NCI-H2171 (cell line): ENCODE data around the gene PRKACG.

Source experiments
- DNase-seq: peaks from one replicate; lab custom pipeline; 2025; lab: John Stamatoyannopoulos, UW

PRKACG gene

DNA sequence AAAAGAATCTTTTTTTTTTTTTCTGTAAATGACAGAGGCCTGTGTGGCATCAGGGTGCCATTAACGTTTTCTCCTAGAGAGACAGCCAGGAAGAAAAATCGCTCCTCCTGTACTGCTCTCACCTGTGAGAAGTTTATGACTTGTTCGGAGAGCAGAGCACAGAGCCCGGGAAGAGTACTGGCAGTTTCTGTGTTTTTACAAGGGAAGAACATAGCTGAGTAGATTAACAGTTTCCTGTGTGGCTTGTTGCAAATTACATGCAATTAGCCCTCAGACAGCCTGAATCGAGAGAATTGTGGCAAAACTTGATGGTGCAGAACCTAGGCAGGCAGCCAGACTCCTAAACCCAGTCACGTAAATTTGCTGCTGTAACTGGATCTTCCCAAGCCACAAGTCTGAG lies 32.1 kb downstream of the PRKACG start:
- no peak for DNase-seq

DNA sequence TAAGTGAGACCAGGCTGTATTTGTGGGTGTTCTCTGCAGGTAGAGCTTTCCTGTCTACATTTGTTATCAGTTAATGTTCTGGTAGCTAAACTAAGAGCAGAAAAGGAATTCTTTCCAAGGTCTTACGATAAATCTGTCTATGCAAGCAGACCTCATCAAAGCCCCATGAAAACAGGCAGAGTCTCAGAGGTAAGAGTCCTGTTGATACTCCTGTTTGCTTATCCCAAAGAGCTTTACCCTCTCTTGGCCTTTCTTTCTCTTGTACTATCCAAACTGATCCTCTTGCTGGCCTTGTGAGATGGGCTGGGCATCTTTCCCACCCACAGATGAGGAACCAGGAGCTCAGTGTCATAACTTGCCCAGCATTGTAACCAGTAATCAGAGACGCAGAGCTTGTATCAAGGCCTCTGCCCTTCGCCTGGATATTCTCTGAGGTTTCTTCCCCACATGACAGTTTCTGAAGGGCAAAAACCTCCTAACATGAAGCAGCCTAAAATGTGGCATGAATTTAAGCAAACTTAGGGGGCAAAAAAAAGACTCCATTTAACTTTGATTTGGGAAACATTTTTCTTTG lies 33.5 kb downstream of the PRKACG start:
- DNase-seq: no peak

DNA sequence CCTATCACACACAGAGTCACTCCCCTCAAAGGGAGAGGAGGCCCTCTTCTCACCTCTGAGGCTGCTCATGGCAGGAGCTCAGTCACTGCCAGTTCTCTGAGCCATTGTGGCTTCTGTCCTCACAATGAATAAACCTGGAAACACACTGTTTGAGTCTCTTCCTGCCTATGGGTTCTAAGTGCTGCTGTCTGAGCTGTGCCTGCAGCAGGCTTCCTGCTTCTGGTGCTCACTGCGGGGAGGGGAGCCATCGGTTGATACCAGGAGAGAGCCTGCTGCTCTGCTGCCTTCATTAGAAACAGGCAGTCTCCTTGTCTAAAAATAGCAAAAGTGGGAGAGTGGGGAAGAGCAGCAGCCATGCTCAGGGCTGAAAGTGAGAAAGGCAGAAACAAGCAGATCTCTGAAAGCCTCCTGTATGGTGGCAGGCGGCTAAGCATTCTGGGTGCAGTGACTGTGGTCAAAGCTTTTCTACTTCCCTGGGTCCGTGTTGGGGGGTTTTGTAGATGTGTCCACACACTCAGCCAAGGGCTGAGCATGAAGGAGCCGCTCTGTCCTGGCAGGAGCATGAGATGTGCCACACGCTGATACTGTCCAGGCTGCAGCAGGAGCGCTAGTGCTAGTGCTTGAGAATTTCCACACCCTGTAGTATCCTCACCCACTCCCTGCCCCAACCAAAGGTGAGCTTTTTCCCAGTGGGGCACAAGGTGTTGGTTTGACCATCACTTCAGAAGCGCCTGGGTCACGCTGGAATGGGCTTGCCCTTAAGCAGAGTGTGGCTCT lies 34.2 kb downstream of the PRKACG start:
- no peak for DNase-seq

DNA sequence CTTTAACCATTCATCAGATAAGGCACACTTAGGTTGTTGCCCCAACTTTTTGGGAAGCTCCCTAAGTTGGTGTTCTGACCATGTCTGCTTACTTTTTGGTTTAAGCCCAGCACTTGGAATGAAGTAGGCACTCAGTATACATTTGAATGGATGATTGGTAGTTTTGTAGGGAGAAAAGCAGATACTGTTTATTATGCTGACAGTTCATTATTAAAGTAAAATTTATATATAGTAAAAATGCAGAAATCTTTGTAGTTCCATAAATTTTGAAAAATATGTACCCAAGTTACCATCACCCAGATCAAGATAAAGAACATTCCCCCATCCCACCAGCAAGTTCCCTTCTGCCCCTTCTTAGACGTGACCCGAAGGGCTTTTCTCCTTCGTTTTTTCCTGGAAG lies 35.4 kb downstream of the PRKACG start:
- no peak for DNase-seq

DNA sequence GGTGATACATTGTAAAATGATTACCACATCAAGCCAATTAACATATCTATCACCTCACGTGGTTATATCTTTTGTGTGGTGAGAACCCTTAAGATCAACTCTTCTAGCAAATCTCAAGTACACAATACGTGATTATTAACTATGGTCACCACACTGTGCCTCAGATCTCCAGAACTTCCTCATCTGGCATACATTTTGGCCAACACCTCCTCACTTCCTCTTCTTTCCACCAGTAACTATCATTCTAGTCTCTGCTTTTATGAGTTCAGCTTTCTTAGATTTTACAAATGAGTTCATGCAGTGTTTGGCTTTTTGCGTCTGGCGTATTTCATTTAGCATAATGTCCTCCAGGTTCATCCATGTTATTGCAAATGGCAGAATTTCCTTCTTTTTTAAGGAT lies 35.8 kb downstream of the PRKACG start:
- no peak for DNase-seq

DNA sequence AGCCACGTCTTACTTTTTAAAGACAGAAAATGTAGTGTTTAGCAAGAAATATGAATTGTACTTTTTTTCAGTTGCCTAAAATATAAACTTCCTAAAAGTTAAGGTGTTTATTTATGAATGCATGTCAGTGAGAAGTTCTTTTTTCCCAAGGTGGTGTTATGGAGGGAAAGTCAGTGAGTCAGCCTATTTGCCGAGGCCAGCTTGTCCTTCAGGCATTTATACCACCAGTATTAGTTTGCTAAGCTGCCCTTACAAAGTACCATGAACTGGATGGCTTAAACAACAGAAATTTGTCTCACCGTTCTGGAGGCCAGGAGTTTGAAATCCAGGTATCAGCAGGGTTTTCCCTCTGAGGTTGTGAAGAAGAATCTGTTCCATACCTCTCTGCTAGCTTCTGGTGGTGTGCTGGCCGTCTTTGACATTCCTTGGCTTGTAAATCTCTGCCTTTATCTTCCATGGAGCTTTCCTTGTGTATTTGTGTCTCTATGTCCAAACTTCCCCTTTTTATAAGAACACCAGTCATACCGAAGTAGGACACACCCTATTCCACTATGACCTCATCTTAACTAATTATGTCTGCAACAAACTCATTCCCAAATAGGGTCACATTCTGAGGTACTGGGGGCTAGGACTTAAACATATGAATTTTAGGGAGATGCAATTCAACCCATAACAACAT lies 38.4 kb downstream of the PRKACG start:
- DNase-seq: no peak

DNA sequence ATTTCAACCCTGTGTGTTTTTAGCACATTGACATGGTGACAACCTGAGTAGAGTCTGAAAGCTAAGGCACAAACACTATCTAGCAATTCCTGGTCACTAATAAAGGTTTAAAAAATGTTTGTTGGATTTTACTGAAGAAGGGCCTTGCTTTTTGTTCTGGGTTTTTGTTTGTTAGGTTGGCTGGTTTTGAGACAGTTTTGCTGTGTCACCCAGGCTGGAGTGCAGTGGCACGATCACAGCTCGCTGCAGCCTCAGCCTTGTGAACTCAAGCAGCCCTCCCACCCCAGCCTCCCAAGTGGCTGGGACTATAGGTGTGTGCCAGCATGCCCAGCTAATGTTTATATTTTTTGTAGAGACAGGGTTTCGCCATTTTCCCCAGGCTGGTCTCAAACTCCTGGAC lies 39.0 kb downstream of the PRKACG start:
- DNase-seq: no peak

DNA sequence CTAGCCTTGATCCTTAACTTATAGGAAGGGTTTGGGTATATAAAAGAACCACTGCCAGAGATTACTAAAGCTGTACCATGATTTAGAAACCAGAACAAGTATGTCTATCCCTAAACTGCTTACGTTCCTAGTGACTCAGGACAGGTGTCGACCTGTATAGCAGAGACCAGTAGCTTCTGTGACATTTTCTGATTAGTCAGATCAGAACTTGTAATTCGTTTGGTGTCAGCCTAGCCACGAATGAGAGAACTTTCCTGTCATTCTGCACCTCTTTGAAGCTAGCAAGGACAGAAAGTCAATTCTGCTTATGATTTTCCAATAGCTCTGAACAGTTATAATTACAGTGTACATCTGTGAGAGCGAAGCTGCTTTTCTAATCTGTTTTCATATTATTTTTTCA lies 39.5 kb downstream of the PRKACG start:
- DNase-seq: no peak

DNA sequence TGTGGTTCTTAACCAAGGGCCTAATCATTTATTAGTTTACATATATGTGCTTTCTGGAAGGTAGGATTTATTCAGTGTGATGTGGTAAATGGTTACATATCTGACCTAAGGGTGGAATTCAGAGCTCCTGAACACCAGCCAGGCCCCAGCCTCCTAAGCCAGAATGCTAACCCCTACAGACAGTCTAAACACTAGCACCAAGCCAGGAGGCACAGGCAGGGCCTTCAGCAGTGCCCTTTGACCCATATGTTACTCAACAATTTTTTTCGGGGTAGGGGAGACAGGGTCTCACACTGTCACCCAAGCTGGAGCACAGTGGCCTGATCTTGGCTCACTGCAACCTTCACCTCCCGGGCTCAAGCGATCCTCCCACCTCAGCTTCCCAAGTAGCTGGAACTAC lies 40.3 kb downstream of the PRKACG start:
- no peak for DNase-seq

DNA sequence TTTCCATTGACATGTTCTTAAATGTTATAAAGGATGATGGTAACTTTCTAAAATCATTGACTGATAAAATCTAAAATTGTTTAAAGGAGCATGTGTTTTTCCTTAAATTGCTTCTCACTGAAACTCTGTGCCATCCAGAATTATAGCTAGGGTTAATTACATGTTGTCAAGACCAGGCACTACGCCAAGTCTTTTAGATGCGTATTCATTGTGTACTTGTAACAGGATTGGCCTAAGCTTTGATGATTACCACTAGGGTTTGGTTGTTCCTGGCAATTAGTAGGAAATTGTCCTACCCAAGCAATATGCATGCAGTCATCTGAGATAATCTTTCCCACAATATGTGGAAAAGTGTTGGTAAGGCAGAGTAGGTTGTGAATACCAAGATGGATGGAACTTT lies 43.8 kb downstream of the PRKACG start:
- no peak for DNase-seq

DNA sequence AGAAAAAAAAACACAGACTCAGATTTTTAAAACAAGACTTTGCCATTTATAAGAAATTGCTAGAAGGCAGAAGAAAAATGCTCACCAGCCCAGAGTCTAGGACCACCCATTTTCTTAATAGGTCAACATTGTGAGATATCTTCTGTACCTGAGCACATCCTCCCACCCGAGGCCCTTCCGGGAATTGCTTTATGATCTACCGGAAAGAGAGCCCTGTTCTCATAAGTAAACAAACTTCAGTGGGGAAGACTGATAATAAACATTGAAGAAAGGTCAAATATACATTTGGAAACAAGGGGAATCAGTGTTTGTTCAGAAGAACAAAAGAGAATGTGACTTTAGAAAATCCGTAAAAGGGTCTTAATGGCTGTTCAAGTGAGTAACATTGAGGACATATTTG lies 44.4 kb downstream of the PRKACG start:
- DNase-seq: no peak

DNA sequence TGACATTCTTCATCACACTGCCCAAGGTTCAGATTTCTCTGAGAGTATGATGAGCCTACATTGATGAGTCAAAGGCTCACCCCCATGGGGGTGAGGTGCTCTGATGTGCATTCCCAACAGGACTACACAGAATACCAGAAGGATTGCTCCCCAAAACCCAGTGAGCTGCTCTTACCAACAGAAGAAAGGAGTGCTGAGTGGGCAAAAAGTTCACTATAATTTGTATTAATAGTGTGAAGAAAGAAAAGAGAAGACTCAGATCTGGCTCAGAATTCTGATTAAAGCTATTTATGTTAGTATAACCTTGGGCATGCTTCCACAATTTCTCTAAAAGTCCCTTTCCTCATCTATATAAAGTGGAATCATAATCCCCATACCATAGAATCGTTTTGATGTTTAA lies 46.1 kb downstream of the PRKACG start:
- no peak for DNase-seq

DNA sequence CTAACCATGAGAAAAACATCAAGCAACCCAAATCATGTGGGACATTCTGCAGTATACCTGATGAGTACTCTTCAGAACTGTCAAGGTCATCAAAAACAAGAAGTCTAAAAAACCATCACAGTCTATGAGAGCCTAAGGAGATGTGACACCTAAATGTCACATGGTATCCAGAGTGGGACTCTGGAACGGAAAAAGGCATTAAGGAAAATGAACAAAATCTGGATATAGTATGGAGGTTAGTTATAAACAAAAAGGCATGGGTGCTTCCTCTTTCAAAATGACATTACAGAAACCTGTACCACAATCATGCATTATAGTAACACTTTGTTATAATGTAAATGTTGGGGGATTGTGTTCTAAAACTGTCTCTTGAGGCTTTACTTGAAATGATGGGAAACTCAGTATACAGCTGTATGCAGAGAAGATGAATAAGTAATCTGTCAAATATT lies 47.4 kb downstream of the PRKACG start:
- no peak for DNase-seq

DNA sequence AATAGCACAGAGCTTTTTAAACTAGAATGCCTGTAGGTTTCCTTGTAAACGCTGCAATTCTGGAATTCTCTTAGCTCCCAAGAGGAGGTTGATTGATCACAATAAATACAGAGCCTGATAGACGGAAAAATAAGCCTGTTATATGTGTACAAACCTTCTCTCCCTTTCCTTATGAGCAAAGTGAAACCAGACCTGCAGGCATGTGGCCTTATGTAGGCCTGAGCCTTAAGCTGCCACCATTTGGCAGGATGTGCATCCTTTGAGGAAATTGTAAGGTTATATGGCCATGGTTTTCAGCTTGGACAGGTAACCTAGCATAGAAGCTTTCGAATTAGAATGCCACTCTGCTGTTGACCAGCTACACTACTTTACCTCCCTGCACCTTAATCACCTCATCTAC lies 49.1 kb downstream of the PRKACG start:
- DNase-seq: no peak

DNA sequence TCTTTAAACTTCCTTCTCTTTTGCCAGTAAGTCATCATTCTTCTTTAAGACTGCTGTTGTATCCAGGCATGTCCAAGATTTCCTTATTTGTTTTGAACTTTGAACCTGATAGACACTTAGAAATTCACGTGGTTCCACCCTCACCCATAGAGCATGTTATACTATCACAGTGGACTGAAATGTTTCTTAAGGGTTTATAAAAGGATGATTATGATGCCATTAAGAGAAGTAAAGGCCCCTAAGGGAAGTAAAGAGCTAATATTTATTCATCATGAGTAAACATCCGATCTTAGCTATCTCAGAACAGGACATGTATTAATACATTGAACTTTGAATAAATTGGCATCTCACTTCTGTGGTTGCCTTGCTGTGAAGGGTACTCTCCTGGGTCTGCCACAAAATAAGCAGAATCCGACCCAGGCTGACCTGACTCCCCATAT lies 49.8 kb downstream of the PRKACG start:
- no peak for DNase-seq

DNA sequence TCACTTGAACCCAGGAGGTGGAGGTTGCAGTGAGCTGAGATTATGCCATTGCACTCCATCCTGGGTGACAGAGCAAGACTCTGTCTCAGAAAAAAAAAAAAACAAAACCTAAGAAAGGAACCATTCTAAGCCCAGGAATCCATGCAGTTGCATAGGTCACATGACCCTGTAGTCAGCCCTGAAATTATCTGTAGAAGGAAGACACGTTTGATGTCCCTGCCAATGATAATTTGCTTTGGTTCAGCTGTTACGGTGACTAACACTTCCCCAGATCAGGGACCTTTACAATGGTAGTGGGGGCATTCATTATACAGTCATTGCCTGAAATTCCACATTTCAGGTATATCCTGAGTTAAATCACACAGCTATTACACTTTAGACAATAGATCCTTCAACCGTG lies 50.5 kb downstream of the PRKACG start:
- DNase-seq: no peak
